CD14-positive monocyte (primary cell): ENCODE measurements around the gene RHOT2. TPM values are rescaled to one million over a fixed set of nuclear protein-coding genes. Genes with fewer than 3 reads are reported as not detected.

Source experiments
- DNase-seq, 3 donors: peaks; one replicate each; pipeline ENCODE4 v3.0.0-alpha.2; 2011 to 2022
- H2AFZ ChIP-seq: 2 replicates; pipeline ENCODE4 v1.6.0; 2012; ENCODE audit warnings: mild to moderate bottlenecking, low read depth, low read length, inconsistent platforms; ENCODE audit not compliant: insufficient read depth, poor library complexity, severe bottlenecking
- H3K27ac ChIP-seq, 2 donors: 1 replicate in 1 of 2; 2 replicates in 1 of 2; pipeline ENCODE4 v1.5.1; 2012 to 2013; ENCODE audit warnings: low read length in 2 of 2, control low read depth in 1 of 2, inconsistent platforms in 1 of 2, low read depth in 1 of 2, mild to moderate bottlenecking in 1 of 2
- H3K27me3 ChIP-seq, 2 donors: one replicate each; pipeline versions ENCODE4 v1.6.0 to v1.6.1; 2011 to 2013; ENCODE audit warnings: low read length in 2 of 2; ENCODE audit not compliant: control insufficient read depth in 2 of 2, insufficient read depth in 2 of 2
- H3K36me3 ChIP-seq, 2 donors: replicated peaks in 1 of 2; 1 replicate in 1 of 2; 2 replicates in 1 of 2; pipeline versions ENCODE4 v1.5.1 to v1.6.1; 2012 to 2013; ENCODE audit warnings: low read length in 2 of 2, control low read depth in 1 of 2, inconsistent platforms in 1 of 2, mild to moderate bottlenecking in 1 of 2; ENCODE audit not compliant: insufficient read depth in 2 of 2, control insufficient read depth in 1 of 2
- H3K4me1 ChIP-seq, 2 donors: 1 replicate in 1 of 2; 2 replicates in 1 of 2; pipeline versions ENCODE4 v1.5.1 to v1.6.1; 2012 to 2013; ENCODE audit warnings: low read length in 2 of 2, control low read depth in 1 of 2, inconsistent platforms in 1 of 2, mild to moderate bottlenecking in 1 of 2, moderate library complexity in 1 of 2; ENCODE audit not compliant: insufficient read depth in 2 of 2, control insufficient read depth in 1 of 2
- H3K4me2 ChIP-seq: replicated peaks from 2 replicates; pipeline ENCODE3; 2012; ENCODE audit warnings: low read length, moderate library complexity, mild to moderate bottlenecking; ENCODE audit not compliant: poor library complexity, severe bottlenecking; ENCODE audit errors: extremely low read depth
- H3K4me3 ChIP-seq, 3 experiments: fragments of 200-600 bp in 1 of 3; sonication (generic) in 1 of 3; replicated peaks in 1 of 3; 1 replicate in 2 of 3; 2 replicates in 1 of 3; pipeline ENCODE4 v1.5.1; 2011 to 2013; ENCODE audit warnings: low read length in 3 of 3, mild to moderate bottlenecking in 3 of 3, control low read depth in 2 of 3, low read depth in 2 of 3, inconsistent platforms in 1 of 3, moderate library complexity in 1 of 3
- H3K79me2 ChIP-seq: 2 replicates; pipeline ENCODE4 v1.6.0; 2012; ENCODE audit warnings: mild to moderate bottlenecking, control low read depth, inconsistent platforms, low read length, moderate library complexity; ENCODE audit not compliant: insufficient read depth
- H3K9ac ChIP-seq: 2 replicates; pipeline ENCODE4 v1.6.0; 2017; ENCODE audit warnings: low read length, mild to moderate bottlenecking; ENCODE audit not compliant: insufficient read depth, poor library complexity, severe bottlenecking
- H3K9me3 ChIP-seq, 2 donors: replicated peaks in 1 of 2; 1 replicate in 1 of 2; 2 replicates in 1 of 2; pipeline versions ENCODE4 v1.5.1 to v1.6.1; 2012 to 2013; ENCODE audit warnings: low read length in 2 of 2, control low read depth in 1 of 2; ENCODE audit not compliant: control insufficient read depth in 1 of 2, insufficient read depth in 1 of 2
- H4K20me1 ChIP-seq: 2 replicates; pipeline ENCODE4 v1.6.0; 2012; ENCODE audit warnings: mild to moderate bottlenecking, low read length, control low read depth, moderate library complexity; ENCODE audit not compliant: insufficient read depth
- H3K27ac Mint-ChIP-seq, 7 donors: one replicate each; pipeline ENCODE4 v1.8.0; 2020; ENCODE audit warnings: mild to moderate bottlenecking in 7 of 7, mixed read lengths in 7 of 7, moderate library complexity in 6 of 7, inconsistent platforms in 2 of 7
- H3K27me3 Mint-ChIP-seq, 3 donors: one replicate each; pipeline ENCODE4 v1.8.0; 2021 to 2022; ENCODE audit warnings: low read depth in 3 of 3, mild to moderate bottlenecking in 3 of 3, mixed read lengths in 3 of 3, moderate library complexity in 3 of 3, inconsistent platforms in 1 of 3
- H3K36me3 Mint-ChIP-seq, 2 donors: one replicate each; pipeline ENCODE4 v1.8.0; 2020; ENCODE audit warnings: mixed read lengths in 2 of 2, inconsistent platforms in 1 of 2, mild to moderate bottlenecking in 1 of 2
- H3K4me1 Mint-ChIP-seq: one replicate; pipeline ENCODE4 v1.8.0; 2020; ENCODE audit warnings: mild to moderate bottlenecking, mixed read lengths
- H3K4me3 Mint-ChIP-seq, 2 donors: one replicate each; pipeline ENCODE4 v1.8.0; 2020; ENCODE audit warnings: mild to moderate bottlenecking in 2 of 2, mixed read lengths in 2 of 2, moderate library complexity in 1 of 2
- H3K9me3 Mint-ChIP-seq, 7 donors: one replicate each; pipeline ENCODE4 v1.8.0; 2020 to 2022; ENCODE audit warnings: mixed read lengths in 7 of 7, mild to moderate bottlenecking in 6 of 7, moderate library complexity in 6 of 7, inconsistent platforms in 2 of 7
- CTCF ChIP-seq: fragments of 200-600 bp; IDR thresholded peaks from one replicate; pipeline ENCODE4 v1.8.0; 2022; ENCODE audit warnings: antibody characterized with exemption, mild to moderate bottlenecking
- WGBS: methylation state at CpG from one replicate; pipeline ENCODE4 v1.1.5; 2013; ENCODE audit warnings: missing lambda C conversion rate; ENCODE audit not compliant: insufficient coverage; 5-methylcytosine and 5-hydroxymethylcytosine counted together
- intact Hi-C, 2 donors: fragments of 100-400 bp; cut with micrococcal nuclease; formaldehyde crosslinking; loops; one replicate each; pipeline versions ENCODE4 v1.15.0 to v1.15.1; 2023
- polyA plus RNA-seq, 3 donors: library from polyadenylated mRNA; depleted of rRNA in 1 of 3; unstranded in 2 of 3; stranded (reverse) in 1 of 3; fragments of 300-500 nt in 2 of 3; fragments of >200 nt in 1 of 3; fragmentation: Illumina TruSeq in 2 of 3; gene quantifications; 1 replicate in 2 of 3; 2 replicates in 1 of 3; pipeline ENCODE4 v1.2.3, GENCODE V29; 2012 to 2021

The RHOT2 gene
- polyA plus RNA-seq, 3 donors: 25.4 to 276 (median 26.3) TPM

GRCh38 chr16:635573-636205 is 32.2 kb upstream of the RHOT2 start:
- Mint-ChIP-seq H3K9me3 (no peaks in the 10 kb centered on the region), H3K27me3 (peaks cover 3 to 9% (median 8%) of the 10 kb centered on the region in 3 donors), H3K4me3 (peak overlapping the region; percentile 56 to 59), H3K36me3 (peaks cover 2 to 4% of the 10 kb centered on the region in 2 donors), H3K4me1 (peaks cover 14% of the 10 kb centered on the region), H3K27ac (peak overlapping the region in 1 of 7 donors; percentile 4)
- H3K4me2 ChIP-seq: peak overlapping the region; percentile 100
- H3K9me3 ChIP-seq: no peaks in the 10 kb centered on the region
- H3K27me3 ChIP-seq: no peaks in the 10 kb centered on the region
- no peak for DNase-seq
- peaks cover 22 to 36% of the 10 kb centered on the region in 2 donors for H3K4me1 ChIP-seq
- 4% methylated on average over 52 of the region's 55 CpGs for WGBS
- peak overlapping the region in 1 of 2 donors; percentile 87 for H3K27ac ChIP-seq
- TF ChIP-seq CTCF: no peak
- H3K79me2 ChIP-seq: peaks cover 12% of the 10 kb centered on the region
- H2AFZ ChIP-seq: peak overlapping the region; percentile 85
- peak overlapping the region; percentile 70 to 96 (median 89) for H3K4me3 ChIP-seq
- H3K9ac ChIP-seq: peak overlapping the region; percentile 82
- H3K36me3 ChIP-seq: peaks cover 0 to 8% of the 10 kb centered on the region in 2 donors
- H4K20me1 ChIP-seq: peaks cover 20% of the 10 kb centered on the region
- intact Hi-C loops: loop anchor here (2.0 to 5.0 kb wide), 4 partner anchors 25 to 108 kb away; partner anchors contain the start of genes CAPN15 (in 2 of the 2), JMJD8 (in 1 of the 2) and STUB1 (in 1 of the 2)

DNA sequence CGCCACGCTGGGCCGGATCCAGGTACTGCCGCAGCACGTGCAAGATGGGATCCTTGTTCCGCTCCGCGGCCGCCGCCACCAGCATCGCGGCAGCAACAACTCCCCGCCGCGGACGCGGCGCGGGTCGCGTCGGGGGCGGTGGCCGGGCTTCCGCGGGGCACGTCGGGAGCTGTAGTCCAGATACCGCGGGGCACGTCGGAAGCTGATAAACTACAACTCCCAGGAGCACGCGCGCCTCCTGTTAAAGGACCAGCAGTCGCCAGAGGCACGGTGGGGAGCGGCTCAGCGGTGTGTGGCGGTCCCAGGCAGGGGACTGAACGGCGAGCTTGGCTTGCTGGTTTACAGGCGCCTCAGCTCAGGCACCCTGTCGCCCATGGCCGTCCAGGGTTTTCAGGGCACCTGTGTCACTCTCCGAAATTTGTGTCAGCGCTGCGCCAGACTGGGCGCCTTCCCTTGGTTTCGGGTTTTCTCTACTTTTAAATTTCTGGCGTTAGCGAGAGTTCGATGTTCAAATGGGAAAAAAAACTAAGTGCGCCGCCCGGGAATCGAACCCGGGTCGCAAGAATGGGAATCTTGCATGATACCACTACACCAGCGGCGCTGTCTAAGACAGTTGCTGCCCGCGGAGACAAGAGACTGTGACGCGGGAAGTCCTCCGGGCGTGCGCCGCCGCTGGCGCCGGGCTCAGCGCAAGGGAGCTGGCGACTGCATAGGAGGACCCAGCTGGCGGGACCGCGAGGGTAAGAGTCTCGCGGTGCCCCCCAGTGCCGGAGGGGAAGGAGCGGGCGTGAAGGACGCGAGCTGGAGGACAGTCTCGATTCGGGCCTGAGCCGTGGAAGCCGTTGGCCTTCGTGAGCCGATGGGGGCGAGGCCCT is 31.5 kb upstream of the RHOT2 start, which contains the start of gene METTL26:
TSS of gene METTL26 (minus strand) at position 100 of the 875 bp plus-strand sequence. CDS start at position 85, 15 bp downstream.
- under 1% methylated on average over 90 of the region's 91 CpGs for WGBS
- peak within 1 kb of the TSS; percentile 95 to 97 for H3K4me3 Mint-ChIP-seq
- Histone ChIP-seq H3K79me2 (peaks cover 19% of the 10 kb centered on the region), H3K4me2 (peak within 1 kb of the TSS; percentile 100), H3K9ac (peak within 1 kb of the TSS; percentile 82), H3K4me3 (peak within 1 kb of the TSS; percentile 70 to 96 (median 89)), H3K4me1 (peaks cover 30 to 38% of the 10 kb centered on the region in 2 donors), H2AFZ (peak within 1 kb of the TSS; percentile 85), H3K36me3 (peaks cover 0 to 8% of the 10 kb centered on the region in 2 donors), H3K27me3 (no peaks in the 10 kb centered on the region), H3K9me3 (no peaks in the 10 kb centered on the region), H4K20me1 (peaks cover 17% of the 10 kb centered on the region), H3K27ac (peak within 1 kb of the TSS; percentile 87 to 95)
- peaks cover 2 to 4% of the 10 kb centered on the region in 2 donors for H3K36me3 Mint-ChIP-seq
- H3K9me3 Mint-ChIP-seq: no peaks in the 10 kb centered on the region
- peak within 1 kb of the TSS; percentile 94 to 99 (median 98) for H3K27ac Mint-ChIP-seq
- H3K4me1 Mint-ChIP-seq: peaks cover 14% of the 10 kb centered on the region
- peaks cover 3 to 6% (median 3%) of the 10 kb centered on the region in 3 donors for H3K27me3 Mint-ChIP-seq
- peak; percentile 18 for TF ChIP-seq CTCF
- intact Hi-C loops: loop anchor here (2.0 to 5.0 kb wide), 4 partner anchors 24 to 109 kb away; partner anchors contain the start of genes CAPN15 (in 2 of the 2), JMJD8 (in 1 of the 2) and STUB1 (in 1 of the 2)
- DNase-seq: peak; percentile 93
